GM21390 (cell line): ENCODE data around the gene SLIT1.
"Not testable (repeated sequence)": the region's sequence is repeated elsewhere in the genome, so short reads cannot be mapped to it uniquely, and the experiment has no call there.

ENCODE experiments used
- ATAC-seq: cut with Tn5 transposase; IDR thresholded peaks from one replicate; pipeline ENCODE4 v1.9.1; 2021; ENCODE audit not compliant: unreplicated experiment

Gene SLIT1

GRCh38 chr10:97087296-97087695, 98.5 kb downstream of the SLIT1 start:
- ATAC-seq, result no peak

- no peak for ATAC-seq
Measured at GRCh38 chr10:97086530-97086929, 99.2 kb downstream of the SLIT1 start.

- ATAC-seq, result no peak
Measured at GRCh38 chr10:97083228-97083829, 102.4 kb downstream of the SLIT1 start.

- not testable (repeated sequence) for ATAC-seq
Measured at GRCh38 chr10:97082575-97082974, 103.2 kb downstream of the SLIT1 start.

GRCh38 chr10:97081621-97082235, 104.0 kb downstream of the SLIT1 start:
- no peak for ATAC-seq

- no peak for ATAC-seq
Measured at GRCh38 chr10:97080051-97080776, 105.5 kb downstream of the SLIT1 start.

- no peak for ATAC-seq
Measured at GRCh38 chr10:97079448-97079847, 106.3 kb downstream of the SLIT1 start.

- ATAC-seq, result no peak
Measured at GRCh38 chr10:97078938-97079445, 106.8 kb downstream of the SLIT1 start.

GRCh38 chr10:97078261-97078937, 107.4 kb downstream of the SLIT1 start:
- ATAC-seq, result no peak

GRCh38 chr10:97076781-97077180, 109.0 kb downstream of the SLIT1 start:
- ATAC-seq, result no peak

- ATAC-seq, result no peak
Measured at GRCh38 chr10:97075961-97076525, 109.7 kb downstream of the SLIT1 start.

- no peak for ATAC-seq
Measured at GRCh38 chr10:97075421-97075820, 110.3 kb downstream of the SLIT1 start.

GRCh38 chr10:97074256-97075145, 111.3 kb downstream of the SLIT1 start:
- ATAC-seq, result no peak

- no peak for ATAC-seq
Measured at GRCh38 chr10:97072851-97073665, 112.7 kb downstream of the SLIT1 start.

- ATAC-seq, result no peak
Measured at GRCh38 chr10:97071496-97071895, 114.3 kb downstream of the SLIT1 start.

GRCh38 chr10:97069576-97070362, 116.0 kb downstream of the SLIT1 start:
- ATAC-seq, result no peak

- no peak for ATAC-seq
Measured at GRCh38 chr10:97069026-97069425, 116.7 kb downstream of the SLIT1 start.

- ATAC-seq, result no peak
Measured at GRCh38 chr10:97067716-97068391, 117.9 kb downstream of the SLIT1 start.
